Epithelial cell of prostate (primary cell): ENCODE data around the gene KANTR.
A peak's percentile ranks its signal among the peaks of the same experiment; 100 is the strongest.

Experiments used
- DNase-seq: peaks from one replicate; pipeline ENCODE4 v3.0.0-alpha.2; 2011; ENCODE audit warnings: low read depth, low spot score
- H3K27ac ChIP-seq: fragments of 450-650 bp; 2 replicates; pipeline ENCODE4 v1.5.1; 2017; ENCODE audit warnings: mild to moderate bottlenecking

KANTR gene, protein sequence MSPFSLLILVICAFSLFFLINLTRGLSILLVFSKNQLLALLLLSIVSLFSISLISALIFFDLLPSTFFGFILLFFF

DNA sequence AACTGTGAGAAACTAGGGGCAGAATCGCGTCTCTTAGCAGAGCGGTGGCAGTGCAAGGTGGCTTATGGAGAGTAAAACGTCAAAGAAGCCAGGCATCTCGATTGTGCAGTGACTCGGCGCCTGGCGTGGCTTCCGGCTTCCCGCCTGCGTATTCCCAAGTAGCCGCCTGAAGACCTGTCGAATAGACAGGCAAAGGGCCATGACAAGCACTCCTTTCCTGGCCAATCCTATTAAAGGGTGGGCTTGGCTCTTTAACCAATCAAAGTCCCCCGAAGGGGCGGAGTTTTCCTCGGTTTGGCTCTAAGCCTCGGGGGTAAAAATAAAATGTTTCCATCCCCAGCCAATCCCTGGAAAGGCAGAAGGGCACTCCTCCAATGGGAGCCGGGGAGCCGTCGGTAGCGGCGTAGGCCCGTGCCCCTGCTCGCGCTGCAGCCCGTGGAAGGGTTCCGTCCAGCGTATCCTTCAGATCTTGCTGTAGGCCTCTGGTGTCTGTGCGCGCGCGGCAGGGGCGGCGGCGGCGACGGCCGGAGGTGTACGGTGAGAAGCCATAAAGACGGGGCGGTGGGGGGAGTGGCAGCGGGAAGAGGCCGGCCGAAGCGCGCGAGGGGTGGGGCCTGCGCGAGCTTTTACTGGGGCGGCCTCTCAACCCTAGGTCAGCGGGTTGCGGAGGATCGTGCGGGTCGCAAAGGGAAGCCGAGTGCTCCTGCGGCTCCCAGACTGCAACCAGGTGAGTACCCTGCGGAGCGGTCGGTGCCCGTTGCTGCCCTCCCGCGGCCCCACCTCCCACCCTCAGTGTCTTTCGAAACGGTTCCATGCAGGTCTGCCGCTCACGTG, at the start of gene KANTR:
KANTR (plus strand) TSS at position 395 of the 834 bp plus-strand sequence. CDS start 30,131 bp downstream, outside the sequence.
- H3K27ac ChIP-seq: peak within 1 kb of the TSS; percentile 59
- DNase-seq: peak; percentile 77

DNA sequence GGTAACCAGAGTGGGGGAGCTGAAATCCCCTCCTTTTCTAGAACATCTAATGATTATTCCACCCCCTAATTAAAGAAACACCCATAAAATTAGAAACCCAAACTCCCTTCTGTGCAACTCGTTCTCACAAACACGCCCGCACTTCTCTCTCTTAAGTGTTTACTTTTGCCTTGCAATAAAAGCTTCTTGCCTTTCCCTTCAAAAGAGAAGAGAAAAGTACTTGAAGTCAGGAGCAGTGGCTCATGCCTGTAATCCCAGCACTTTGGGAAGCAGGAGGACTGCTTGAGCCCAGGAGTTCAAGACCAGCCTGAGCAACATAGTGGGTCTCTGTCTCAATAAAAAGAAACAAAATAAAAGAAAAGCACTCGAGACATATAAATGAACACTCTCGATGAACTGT, 48.9 kb upstream of the KANTR start:
- H3K27ac ChIP-seq: no peak overlapping the region
- DNase-seq: no peak

DNA sequence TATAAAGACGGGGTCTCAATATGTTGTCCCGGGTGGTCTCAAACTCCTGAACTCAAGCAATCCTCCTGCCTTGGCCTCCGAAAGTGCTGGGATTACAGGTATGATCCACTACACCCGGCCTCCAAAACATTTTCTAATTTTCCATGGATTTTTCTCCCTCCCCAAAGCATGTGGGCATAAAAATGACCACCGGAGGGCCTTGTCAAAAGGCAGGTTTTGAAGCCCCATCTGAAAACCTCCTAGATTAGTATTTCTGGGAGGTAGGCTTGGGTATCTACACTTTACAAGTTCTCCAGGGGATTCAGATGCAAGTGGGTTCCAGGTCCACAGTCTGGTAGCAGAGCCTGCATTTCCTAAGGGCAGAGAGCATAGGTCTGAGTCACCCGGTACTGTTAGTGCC, 46.7 kb upstream of the KANTR start:
- H3K27ac ChIP-seq: no peak overlapping the region
- no peak for DNase-seq

DNA sequence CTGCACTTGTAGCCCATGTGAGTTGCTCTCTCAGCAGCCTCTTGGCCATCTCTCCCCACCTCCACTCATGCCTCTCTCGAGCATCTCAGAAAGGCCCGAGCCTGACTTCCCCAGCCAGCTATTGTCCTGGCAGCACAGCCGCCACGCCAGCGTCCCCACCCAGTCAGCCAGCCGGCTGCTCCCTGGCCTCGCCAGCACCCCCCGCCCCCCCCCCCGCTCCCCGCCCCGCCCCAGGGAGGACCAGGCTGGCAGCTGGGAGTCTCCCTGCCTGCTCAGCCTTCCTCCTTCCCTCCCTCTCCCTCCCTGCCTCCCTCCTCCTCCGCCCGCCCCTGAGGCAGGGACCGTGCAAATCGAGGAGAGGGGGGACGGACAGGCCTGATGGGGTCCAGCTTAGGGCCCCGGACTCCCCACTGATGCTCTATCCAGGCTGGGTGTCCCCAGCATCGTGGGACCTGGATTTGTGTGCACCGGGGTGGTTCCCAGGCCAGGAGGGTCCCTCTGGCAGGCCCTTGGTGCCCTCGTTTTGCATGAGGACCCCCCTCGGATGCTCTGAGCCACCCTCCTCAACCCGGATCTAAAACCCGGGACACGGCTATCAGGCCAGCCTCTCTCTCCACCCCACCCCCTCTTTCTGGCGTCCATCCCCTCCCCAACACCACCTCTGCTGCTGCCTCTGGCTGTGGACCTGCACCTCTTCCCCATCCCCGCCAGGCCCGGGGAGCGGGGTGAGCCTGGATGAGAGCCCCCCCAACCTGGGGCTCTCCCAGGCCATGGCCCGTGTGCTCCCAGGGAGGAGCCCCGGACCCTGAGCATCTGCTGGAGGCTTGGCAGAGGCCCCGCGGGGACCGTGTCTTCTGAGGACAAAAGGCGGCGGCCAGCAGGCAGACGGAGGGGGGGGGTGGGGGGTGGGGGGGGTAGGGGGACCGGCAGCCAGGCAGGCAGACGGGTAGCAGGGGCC, 45.5 kb upstream of the KANTR start, which contains the start of gene GPR173:
GPR173 (plus strand) TSS at position 621 of the 958 bp plus-strand sequence. CDS start 27,833 bp downstream, outside the sequence.
- no peak for DNase-seq
- H3K27ac ChIP-seq: no peak within 1 kb of the TSS

DNA sequence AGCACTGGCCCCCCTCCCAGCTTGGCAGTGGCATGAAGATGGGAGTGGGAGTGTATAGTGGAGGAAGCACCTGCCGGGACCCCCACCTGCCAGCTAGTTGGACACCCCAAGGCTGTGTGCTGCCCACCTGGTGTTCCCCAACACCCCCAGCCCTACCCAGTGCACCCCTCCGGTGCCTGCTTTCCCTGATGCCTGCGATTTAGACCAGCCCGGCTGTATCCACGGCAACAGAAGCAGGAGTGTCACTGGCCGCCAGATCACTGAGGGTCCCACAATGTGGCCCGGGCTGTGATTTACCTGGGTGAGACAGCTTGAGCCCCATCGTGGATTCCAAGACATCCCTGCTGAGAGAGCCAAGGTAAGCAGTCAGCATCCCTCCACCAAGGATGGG, 44.8 kb upstream of the KANTR start:
- no peak overlapping the region for H3K27ac ChIP-seq
- DNase-seq: no peak

DNA sequence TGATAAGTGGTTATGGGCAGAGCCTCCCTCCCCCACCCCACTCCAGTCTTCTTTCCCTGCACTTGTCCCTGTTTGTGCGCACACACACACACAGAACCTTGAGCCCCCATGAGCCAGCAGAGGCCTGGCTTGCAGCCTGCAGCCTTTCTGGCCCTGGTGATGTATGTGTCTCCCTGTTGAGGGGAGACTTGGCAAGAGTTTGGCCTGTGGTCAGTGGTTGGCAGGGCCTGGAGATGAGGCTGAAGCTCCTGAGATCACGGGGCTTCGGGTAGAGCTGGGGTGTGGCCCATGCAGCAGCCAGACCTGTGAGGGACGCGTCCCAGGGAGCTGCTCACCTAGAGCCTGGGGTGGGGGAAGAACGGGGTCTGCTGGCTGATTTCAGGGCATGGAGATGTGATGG, 43.1 kb upstream of the KANTR start:
- no peak overlapping the region for H3K27ac ChIP-seq
- no peak for DNase-seq

DNA sequence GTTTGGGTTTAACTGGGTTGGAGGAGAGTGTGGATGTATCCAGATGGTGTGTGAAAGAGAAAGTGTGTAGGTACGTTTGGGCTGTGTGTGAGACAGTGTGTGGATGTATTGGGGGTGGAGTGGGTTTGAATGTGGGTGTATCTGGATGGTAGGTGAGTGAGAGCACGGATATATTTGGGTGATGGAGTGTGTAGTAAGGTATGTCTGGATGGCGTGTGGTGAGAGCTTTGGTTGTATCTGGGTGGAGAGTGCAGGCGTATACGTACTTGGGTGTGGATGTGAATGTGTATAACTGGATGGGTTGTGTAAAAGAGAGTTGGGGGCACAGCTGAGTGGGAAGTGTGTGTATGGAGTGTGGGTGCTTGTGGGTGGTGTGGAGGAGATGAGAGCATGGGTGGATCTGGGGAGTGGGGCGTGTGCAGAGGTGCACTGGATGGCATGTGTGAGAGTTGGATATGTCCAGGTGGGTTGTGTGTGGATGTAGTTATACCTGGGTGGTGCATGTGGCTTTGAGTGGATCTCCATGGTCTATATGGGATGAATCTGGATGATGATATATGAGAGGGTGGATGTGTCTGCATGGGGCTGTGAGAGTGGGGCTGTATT, 38.6 kb upstream of the KANTR start:
- no peak overlapping the region for H3K27ac ChIP-seq
- DNase-seq: no peak

DNA sequence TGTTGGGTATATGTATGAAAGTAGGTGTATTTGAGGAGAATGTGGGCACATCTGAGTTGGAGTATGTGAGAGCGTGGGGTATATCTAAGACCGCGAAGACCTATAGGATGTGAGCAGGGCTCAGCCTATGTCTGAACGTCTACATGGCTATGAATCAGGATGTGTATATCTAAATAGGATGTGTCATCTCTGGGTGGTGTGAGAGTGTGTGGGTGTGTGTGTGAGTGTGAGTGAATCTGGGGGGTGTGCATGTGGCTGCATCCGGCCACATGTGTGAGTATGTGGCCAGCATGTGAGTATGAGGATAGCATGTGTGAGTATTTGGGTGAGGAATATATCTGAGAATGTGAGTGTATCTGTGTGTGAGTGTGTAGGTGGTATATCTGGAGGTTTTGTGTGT, 37.6 kb upstream of the KANTR start:
- no peak for DNase-seq
- no peak overlapping the region for H3K27ac ChIP-seq

DNA sequence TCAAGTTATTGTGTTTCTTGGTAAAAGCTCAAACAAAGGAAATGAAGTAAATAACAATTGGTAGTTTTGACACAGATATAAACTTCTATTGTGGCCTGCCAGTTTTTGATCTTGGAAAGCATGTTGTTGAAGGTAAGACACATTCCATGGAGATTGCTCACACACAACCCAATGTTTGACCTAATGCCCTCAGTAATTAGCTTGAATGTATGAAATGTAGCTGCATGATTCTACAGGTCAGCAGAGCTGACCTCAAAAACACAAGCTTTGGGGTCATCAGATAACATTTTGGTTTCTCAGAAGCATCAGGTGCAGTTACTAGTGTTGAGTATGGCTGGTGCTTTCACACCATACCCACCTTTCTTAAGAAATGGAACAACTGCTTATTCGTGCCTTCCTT, 28.8 kb upstream of the KANTR start:
- H3K27ac ChIP-seq: no peak overlapping the region
- DNase-seq: no peak

DNA sequence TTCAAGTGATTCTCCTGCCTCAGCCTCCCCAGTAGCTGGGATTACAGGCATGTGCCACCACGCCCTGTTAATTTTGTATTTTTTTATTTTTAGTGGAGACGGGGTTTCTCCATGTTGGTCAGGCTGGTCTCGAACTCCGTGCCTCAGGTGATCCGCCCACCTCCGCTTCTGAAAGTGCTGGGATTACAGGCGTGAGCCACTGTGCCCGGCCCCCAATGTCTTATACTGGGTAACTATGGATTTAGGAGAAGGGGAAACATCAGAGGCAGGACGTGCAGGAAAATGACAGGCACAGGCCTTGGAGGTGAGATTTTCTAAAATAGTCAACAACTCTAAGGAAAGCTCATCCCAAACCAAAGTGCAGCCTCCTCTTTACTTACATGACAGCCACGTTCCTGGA, 22.9 kb upstream of the KANTR start:
- H3K27ac ChIP-seq: no peak overlapping the region
- DNase-seq: no peak

DNA sequence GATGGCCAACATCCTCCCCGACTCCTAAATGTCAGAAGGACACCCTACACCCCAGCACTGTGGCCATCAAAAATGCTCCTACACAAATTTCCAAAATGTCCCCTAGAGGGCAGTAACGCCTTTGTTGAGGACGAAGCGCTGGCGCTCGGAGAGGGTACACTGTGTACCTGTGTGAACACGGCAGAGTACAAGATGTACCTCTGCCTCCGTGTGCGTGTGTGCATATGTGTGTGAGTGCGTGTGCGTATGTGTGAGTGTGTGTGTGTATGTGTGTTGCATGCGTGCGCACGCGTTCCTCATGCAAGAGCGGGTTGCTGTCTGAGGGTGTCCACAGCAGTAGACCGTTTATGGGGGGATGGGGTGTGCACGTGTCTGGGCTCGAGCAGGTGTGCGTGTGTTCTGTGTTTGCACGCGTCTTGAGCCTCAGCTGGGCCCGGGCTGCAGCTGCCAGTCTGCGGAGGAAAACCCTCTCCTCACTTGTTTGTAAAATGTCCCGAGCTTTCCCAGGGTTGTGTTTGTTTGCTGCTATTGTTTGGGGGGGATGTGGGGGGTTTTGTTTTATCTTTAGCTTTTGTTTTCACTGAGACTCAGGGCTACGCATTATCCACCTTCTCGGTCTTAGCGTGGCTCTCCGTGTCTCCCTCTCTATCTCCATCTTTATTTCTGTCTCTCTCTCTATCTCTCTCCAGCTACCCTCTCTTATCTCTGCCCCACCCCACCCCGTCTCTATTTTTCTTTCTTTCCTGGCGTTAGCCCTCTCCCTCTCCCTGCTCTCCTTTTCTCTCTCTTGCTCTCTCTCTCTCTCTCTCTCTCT, 22.1 kb upstream of the KANTR start:
- no peak for DNase-seq
- H3K27ac ChIP-seq: no peak overlapping the region

DNA sequence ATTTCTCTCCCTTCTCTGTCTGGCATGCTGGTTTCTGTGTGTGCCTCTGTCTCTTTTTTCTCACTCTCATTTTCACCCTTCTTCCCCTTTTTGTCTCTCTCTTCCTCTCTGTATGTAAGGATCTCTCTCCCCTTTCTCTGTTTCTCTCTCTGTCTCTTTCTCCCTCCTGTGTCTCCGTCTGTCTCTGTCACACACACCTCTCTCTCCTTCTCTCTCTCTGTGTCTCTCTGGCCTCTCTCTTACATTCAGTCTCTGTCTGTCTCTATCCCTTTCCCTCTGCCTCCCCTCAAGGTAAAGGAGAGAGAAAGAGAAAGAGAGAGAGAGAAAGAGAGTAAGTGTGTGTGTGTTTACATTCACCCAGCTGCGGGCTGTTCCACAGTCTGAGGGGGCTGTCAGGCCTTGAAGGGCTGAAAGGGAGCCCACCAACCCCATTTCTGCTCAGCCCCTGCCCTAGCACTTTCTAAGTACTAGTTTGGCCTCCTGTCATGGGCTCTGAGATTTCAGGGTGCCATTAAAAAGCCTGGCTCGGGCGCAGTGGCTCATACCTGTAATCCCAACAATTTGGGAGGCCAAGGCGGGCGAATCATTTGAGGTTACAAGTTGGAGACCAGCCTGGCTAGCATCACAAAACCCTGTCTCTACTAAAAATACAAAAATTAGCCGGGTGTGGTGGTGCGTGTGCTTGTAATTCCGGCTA, 21.4 kb upstream of the KANTR start:
- no peak overlapping the region for H3K27ac ChIP-seq
- DNase-seq: no peak

DNA sequence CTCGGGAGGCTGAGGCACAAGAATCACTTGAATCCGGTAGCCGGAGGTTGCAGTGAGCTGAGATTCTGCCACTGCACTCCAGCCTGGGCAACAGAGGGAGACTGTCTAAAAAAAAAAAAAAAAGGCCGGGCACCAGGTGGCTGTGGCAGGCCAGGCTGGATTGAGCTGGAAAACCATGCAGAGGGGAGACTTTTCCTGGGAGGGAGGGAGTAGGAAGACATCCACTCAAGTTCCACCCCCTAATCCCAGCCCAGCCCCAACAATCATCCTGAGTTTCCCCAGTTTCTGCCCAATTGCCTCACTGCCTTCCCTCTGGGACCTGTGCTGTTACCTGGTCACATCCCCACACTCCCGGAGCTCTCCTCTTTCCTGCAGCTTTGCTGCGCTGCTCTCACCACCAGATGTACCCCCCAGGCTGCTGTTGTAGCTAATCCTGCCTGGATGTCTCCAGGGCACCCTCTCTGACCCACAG, 20.8 kb upstream of the KANTR start:
- H3K27ac ChIP-seq: no peak overlapping the region
- DNase-seq: no peak

DNA sequence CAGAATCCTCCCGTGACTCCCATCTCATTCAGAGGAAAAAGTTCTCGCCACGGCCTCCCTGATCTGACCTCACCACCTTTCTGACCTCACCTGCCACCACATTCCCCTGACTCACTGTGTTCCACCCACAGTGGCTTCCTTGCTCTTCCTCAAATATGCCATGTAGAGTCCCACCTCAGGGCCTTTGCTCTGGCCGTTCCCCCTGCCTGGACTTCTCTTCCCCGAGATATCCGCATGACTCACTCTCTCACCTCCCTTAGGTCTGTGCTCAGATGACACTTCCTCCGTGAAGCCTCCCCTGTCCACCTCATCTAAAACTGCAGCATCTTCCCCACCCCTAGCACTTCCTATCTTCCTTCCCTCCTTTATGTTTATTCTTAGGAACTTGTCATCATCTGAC, 18.9 kb upstream of the KANTR start:
- H3K27ac ChIP-seq: no peak overlapping the region
- no peak for DNase-seq

DNA sequence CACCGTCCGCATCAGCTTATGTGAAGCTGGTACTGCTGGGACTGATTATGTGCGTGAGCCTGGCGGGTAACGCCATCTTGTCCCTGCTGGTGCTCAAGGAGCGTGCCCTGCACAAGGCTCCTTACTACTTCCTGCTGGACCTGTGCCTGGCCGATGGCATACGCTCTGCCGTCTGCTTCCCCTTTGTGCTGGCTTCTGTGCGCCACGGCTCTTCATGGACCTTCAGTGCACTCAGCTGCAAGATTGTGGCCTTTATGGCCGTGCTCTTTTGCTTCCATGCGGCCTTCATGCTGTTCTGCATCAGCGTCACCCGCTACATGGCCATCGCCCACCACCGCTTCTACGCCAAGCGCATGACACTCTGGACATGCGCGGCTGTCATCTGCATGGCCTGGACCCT, 17.3 kb upstream of the KANTR start:
- DNase-seq: no peak
- H3K27ac ChIP-seq: no peak overlapping the region

DNA sequence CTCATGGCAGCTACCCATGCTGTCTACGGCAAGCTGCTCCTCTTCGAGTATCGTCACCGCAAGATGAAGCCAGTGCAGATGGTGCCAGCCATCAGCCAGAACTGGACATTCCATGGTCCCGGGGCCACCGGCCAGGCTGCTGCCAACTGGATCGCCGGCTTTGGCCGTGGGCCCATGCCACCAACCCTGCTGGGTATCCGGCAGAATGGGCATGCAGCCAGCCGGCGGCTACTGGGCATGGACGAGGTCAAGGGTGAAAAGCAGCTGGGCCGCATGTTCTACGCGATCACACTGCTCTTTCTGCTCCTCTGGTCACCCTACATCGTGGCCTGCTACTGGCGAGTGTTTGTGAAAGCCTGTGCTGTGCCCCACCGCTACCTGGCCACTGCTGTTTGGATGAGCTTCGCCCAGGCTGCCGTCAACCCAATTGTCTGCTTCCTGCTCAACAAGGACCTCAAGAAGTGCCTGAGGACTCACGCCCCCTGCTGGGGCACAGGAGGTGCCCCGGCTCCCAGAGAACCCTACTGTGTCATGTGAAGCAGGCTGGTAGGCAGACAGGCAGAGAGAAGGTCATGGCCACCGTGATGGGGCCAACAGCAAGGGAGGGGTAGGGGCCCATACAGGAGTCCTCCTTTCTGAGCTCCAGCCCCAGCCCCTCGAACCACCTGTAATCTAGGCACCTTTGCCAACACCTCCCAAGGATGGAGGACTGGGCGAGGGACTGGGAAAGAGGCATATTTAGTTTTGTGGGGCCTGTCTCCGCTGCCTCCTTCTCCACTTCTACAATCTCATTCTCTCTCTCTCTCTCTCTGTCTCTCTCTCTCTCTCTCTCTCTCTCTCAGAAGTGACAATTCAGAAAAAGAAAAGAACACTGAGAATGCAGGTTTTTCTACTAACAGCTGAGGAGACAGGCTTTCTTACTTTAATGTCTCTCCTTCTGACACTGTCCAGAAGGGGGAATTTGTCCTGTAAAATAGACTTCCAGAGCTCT, 16.4 kb upstream of the KANTR start:
- DNase-seq: no peak
- no peak overlapping the region for H3K27ac ChIP-seq

DNA sequence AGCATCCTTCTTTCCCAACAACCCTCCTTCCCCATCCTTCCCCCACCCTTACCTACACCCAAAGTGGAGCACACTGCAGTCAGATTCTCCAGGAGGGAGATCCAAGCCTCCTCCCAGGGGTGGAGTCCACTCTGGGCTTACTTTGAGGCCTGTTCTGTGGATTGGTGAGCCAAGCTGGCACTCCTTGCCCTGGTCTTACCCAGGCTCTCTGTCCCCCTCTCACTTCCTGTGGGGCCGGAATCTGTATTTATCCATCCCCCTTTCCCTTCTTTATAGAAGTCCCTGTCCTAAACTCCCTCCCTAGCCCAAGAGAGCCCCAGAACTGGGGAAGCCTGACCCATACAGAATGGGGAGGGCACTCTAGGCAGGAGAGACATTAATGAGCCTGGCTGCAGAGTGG, 15.0 kb upstream of the KANTR start:
- no peak for DNase-seq

More for the DNA sequence above, 15.0 kb upstream of the KANTR start:
- no peak overlapping the region for H3K27ac ChIP-seq
